GM10266 (cell line): ENCODE measurements around the gene PCSK1N.
"Not testable (repeated sequence)": the region's sequence is repeated elsewhere in the genome, so short reads cannot be mapped to it uniquely, and the experiment has no call there.

ENCODE experiments used
- DNase-seq: peaks from one replicate; pipeline ENCODE4 v3.0.0; 2012; ENCODE audit errors: extremely low spot score
- TF ChIP-seq, protein P1 (sequence below): IDR thresholded peaks from 2 replicates; pipeline ENCODE4 v1.5.1; 2012; ENCODE audit warnings: mild to moderate bottlenecking, low read depth; ENCODE audit not compliant: control insufficient read depth, insufficient read depth; ENCODE audit errors: missing control alignments

PCSK1N gene, protein sequence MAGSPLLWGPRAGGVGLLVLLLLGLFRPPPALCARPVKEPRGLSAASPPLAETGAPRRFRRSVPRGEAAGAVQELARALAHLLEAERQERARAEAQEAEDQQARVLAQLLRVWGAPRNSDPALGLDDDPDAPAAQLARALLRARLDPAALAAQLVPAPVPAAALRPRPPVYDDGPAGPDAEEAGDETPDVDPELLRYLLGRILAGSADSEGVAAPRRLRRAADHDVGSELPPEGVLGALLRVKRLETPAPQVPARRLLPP

DNA sequence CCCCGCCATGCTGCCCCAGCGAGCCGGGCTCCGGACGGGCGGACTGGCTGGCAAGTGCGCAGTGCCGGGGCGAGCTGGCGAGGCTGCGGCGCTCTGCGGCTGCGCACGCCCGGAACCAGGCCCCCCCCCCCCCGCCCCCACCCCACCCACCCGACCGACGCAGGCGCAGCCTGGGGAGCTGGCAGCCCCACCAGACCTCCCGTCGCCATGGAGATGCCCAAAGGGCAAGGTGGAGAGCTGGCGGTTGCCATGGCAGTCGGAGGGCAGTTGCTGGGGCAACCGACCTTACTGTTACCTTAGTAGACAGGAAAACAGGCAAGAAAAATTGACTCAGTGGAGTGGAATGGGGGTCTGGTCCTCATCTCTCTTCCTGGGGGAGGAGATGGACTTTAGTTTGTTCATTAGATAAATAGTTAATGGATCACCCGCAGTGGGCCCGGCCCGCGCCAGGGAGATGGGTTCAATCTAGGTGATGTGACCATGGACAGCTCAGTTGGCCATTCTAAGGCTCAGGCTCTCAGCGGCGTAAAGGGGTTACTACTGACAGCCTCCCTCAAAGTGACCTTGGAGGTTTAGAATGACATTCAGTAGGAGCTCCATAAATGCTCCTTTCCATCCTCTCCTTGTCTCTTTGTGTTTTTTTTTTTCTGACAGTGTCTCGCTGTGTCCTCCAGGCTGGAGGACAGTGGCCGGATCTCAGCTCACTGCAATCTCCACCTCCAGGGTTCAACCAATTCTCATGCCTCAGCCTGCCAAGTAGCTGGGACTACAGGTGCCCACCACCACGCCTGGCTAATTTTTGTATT is at the start of gene PCSK1N:
Gene PCSK1N, minus strand, starts transcription at position 87 of the 806 bp plus-strand sequence. Its CDS starts 78 bp downstream, at position 9.
- TF ChIP-seq, protein P1, sequence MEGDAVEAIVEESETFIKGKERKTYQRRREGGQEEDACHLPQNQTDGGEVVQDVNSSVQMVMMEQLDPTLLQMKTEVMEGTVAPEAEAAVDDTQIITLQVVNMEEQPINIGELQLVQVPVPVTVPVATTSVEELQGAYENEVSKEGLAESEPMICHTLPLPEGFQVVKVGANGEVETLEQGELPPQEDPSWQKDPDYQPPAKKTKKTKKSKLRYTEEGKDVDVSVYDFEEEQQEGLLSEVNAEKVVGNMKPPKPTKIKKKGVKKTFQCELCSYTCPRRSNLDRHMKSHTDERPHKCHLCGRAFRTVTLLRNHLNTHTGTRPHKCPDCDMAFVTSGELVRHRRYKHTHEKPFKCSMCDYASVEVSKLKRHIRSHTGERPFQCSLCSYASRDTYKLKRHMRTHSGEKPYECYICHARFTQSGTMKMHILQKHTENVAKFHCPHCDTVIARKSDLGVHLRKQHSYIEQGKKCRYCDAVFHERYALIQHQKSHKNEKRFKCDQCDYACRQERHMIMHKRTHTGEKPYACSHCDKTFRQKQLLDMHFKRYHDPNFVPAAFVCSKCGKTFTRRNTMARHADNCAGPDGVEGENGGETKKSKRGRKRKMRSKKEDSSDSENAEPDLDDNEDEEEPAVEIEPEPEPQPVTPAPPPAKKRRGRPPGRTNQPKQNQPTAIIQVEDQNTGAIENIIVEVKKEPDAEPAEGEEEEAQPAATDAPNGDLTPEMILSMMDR, result no peak
- no peak for DNase-seq

DNA sequence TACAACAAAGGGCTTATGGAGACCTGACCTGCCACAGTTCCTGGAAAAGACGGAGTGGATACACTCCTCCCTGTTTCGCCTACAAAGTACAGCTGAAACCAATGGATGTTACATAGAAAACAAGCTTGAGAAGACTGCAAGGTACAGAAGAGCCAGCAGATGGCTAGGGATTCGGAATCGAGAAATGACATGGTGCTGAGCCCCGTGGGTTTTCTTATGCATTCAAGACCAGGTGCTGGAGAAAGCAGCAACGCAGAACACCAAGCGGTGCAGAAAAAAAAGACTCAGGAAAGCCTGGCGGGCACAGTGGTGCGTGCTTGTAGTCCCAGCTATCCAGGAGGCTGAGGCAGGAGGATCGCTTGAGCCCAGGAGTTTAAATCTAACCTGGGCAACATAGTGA is 48.3 kb upstream of the PCSK1N start:
- no peak for DNase-seq
- TF ChIP-seq, protein P1, result no peak

DNA sequence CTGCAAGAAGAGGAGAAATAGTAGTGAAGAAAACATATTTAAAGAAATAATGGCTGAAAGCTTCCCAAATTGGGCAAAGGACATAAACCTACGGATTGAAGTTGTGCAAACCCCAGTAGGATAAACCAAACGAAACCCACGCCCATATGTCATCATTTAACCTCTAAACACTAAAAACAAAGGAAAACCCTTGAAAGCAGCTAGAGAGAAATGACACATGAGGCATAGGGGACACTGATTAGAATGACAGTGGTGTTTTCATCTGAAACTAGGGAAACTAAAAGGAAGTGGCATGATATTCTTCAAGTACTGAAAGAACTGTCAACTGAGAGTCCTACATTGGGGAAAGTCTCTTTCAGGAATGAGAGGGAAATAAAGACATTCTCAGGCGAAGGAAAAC is 41.5 kb upstream of the PCSK1N start:
- not testable (repeated sequence) for DNase-seq

DNA sequence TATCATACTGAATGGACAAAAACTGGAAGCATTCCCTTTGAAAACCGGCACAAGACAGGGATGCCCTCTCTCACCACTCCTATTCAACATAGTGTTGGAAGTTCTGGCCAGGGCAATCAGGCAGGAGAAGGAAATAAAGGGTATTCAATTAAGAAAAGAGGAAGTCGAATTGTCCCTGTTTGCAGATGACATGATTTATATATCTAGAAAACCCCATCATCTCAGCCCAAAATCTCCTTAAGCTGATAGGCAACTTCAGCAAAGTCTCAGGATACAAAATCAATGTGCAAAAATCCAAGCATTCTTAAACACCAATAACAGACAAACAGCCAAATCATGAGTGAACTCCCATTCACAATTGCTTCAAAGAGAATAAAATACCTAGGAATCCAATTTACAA is 36.6 kb upstream of the PCSK1N start:
- not testable (repeated sequence) for DNase-seq

DNA sequence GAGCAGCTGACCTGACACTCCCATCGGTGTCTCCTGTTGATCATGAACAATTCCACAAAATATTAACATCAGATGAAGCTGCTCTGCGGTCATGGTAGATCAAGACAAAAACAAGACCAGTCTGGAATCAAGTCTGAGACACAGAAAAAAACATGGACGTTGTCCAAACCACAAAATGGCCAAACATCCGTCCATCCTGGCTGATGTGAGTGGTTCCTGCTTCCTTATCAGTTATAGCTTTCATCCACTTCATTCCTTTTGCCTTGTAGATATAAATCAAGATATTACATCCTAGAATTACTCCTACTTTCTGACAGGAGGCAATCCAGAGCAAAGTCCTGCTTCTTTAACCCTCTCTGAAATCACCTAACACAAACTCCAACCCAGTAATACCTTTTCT is 28.8 kb upstream of the PCSK1N start:
- TF ChIP-seq, protein P1, result no peak
- DNase-seq, result no peak

DNA sequence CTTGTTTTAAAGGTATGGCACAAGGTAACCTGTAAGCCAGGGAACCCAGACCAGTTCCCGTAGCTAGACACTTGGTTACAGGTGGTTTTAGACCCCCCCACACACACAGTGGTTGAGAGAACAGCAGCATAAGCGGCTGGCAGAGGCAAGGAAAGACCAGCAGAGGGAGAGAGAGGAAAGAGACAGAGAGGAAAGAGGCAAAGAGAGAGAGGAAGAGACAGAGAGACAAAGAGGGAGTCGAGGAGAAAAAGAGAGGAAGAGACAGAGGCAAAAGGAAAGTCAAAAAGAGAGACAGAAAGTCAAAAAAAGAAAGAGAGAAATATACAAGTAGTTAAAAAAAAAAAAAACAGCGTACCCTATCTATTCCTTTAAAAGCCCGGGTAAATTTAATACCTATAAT is 19.5 kb upstream of the PCSK1N start:
- DNase-seq, result no peak
- TF ChIP-seq, protein P1, result no peak

DNA sequence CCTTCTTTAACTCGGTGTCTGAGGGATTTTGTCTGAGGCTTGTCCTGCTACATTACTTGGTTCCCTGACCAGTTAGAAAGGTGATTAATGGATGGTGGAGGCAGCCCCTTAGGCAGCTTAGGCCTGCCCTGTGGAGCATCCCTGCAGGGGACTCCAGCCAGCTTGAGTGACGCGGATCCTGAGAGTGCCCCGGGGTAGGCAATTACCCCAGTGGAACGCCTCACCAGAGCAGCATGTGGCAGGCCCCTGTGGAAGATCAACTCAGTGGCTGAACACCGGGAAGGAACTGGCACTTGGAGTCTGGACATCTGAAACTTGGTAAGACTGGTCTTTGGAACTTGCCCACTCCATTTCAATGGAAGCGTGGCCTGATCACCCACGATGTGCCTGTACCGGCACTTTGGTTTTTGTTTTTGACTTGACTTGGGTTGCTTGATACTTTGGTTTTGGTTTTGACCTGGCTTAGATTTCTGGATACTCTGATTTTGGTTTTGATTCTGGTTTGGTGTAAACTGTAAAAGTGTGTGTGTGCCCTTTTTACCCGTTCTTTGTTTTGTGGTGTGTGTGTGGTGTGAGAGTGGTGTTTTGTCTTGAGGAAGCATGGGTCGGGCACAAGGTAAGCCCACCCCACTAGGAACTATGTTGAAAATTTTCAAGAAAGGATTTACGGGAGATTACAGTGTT is 18.9 kb upstream of the PCSK1N start:
- not testable (repeated sequence) for DNase-seq

DNA sequence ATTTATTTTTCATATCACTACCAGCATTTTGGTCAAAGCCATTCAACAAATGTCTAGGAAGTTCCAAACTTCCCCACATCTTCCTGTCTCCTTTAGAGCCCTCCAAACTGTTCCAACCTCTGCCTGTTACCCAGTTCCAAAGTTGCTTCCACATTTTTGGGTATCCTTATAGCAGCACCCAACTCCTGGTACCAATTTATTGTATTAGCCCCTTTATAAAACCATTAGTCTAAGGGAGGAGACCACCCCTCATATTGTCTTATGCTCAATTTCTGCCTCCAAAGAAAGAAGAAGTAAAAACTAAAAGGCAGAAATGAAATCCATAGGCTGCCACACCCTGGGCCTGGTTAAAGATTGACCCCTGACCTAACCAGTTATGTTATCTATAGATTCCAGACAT is 18.1 kb upstream of the PCSK1N start:
- DNase-seq, result not testable (repeated sequence)

DNA sequence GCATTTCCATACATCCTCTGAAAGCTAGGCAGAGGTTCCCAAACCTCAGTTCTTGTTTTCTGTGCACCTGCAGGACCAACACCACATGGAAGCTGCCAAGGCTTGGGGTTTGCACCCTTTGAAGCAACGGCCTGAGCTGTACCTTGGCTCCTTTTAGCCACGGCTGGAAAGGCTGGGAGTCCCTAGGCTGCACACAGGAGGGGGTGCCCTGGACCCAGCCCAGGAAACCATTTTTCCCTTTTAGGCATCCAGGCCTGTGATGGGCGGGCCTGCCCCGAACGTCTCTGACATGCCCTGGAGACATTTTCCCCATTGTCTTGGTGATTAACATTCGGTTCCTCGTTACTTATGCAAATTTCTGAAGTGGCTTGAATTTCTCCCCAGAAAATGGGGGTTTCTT is 17.4 kb upstream of the PCSK1N start:
- DNase-seq, result no peak
- TF ChIP-seq, protein P1, result no peak
